GM23248 (cell line): ENCODE data around the gene CCDC63.

Source experiments
- EZH2 ChIP-seq: fragments of 200-600 bp; sonication (generic); IDR thresholded peaks from 2 replicates; pipeline ENCODE4 v1.6.1; 2018; ENCODE audit warnings: antibody characterized with exemption, mild to moderate bottlenecking; ENCODE audit not compliant: insufficient read depth, poor library complexity, severe bottlenecking
- EZH2phosphoT487 ChIP-seq: fragments of 200-600 bp; sonication (generic); IDR thresholded peaks from 2 replicates; pipeline ENCODE4 v1.6.1; 2018; ENCODE audit warnings: antibody characterized with exemption, moderate library complexity, mild to moderate bottlenecking, low read depth; ENCODE audit not compliant: insufficient read depth

DNA sequence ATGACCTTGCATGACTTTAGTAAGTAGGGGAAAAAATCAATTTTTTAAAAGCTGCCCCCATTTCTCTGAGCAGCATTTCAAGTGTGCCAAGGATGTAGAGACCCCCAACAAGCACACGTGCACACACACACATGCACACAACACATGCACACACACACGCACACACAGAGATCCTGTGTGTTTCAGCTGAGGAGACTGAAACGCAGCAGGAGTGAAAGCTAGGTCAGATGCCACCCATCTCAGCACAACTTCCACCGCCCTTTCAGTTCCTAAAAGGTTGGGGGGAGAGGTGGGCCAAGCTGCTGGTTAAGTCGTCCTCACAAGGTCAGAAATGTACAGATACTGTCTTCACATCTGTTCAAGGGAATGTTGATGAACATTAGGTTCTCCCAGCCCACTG, 59.7 kb downstream of the CCDC63 start:
- TF ChIP-seq EZH2 (no peak), EZH2phosphoT487 (no peak)
